Hematopoietic multipotent progenitor cell (in vitro differentiated cells): ENCODE data around the gene ARL5C. TPM values are rescaled to one million over a fixed set of nuclear protein-coding genes. Genes with fewer than 3 reads are reported as not detected.
"Not testable (repeated sequence)": the region's sequence is repeated elsewhere in the genome, so short reads cannot be mapped to it uniquely, and the experiment has no call there.

Experiments used
- DNase-seq, 3 donors: peaks; one replicate each; pipeline ENCODE4 v3.0.0-alpha.2; 2011 to 2015; ENCODE audit warnings: low read depth in 2 of 3, low spot score in 2 of 3
- total RNA-seq: library from RNA; depleted of rRNA; stranded (reverse); fragments of >200 nt; gene quantifications from one replicate; pipeline ENCODE4 v1.2.3, GENCODE V29; 2012

Gene ARL5C
- total RNA-seq, 1 donor = 0.54 TPM

GRCh38 chr17:39144416-39144840 lies 21.5 kb downstream of the ARL5C start:
- peak in 1 of 3 donors; percentile 34 for DNase-seq

GRCh38 chr17:39143552-39144093 lies 22.3 kb downstream of the ARL5C start:
- no peak for DNase-seq

- no peak for DNase-seq
These were observed 23.9 kb downstream of the ARL5C start for GRCh38 chr17:39141915-39142664.

- no peak for DNase-seq
These were observed 24.7 kb downstream of the ARL5C start for GRCh38 chr17:39141294-39141693.

GRCh38 chr17:39139561-39139960 lies 26.4 kb downstream of the ARL5C start:
- DNase-seq = no peak

GRCh38 chr17:39139161-39139511 lies 26.8 kb downstream of the ARL5C start:
- DNase-seq = no peak

GRCh38 chr17:39138431-39139160 lies 27.4 kb downstream of the ARL5C start:
- no peak for DNase-seq

- DNase-seq = no peak
These were observed 31.1 kb downstream of the ARL5C start for GRCh38 chr17:39134878-39135277.

- DNase-seq = no peak
These were observed 33.8 kb downstream of the ARL5C start for GRCh38 chr17:39132192-39132610.

GRCh38 chr17:39131616-39132015 lies 34.3 kb downstream of the ARL5C start:
- DNase-seq = no peak

GRCh38 chr17:39130205-39130604 lies 35.8 kb downstream of the ARL5C start:
- DNase-seq = no peak

- not testable (repeated sequence) for DNase-seq
These were observed 36.4 kb downstream of the ARL5C start for GRCh38 chr17:39129544-39129943.

GRCh38 chr17:39126436-39126835 lies 39.5 kb downstream of the ARL5C start:
- DNase-seq = no peak

GRCh38 chr17:39125143-39125875 lies 40.7 kb downstream of the ARL5C start:
- DNase-seq = no peak

GRCh38 chr17:39123627-39124026 lies 42.3 kb downstream of the ARL5C start:
- DNase-seq = no peak

- no peak for DNase-seq
These were observed 43.0 kb downstream of the ARL5C start for GRCh38 chr17:39122991-39123390.

GRCh38 chr17:39121919-39122318 lies 44.0 kb downstream of the ARL5C start:
- not testable (repeated sequence) for DNase-seq

GRCh38 chr17:39118674-39119419 lies 47.1 kb downstream of the ARL5C start:
- no peak for DNase-seq

- DNase-seq = no peak
These were observed 49.7 kb downstream of the ARL5C start for GRCh38 chr17:39116224-39116623.

GRCh38 chr17:39115135-39115534 lies 50.8 kb downstream of the ARL5C start:
- DNase-seq = peak in 1 of 3 donors; percentile 14
